Adrenal gland (tissue), 5 donors: ENCODE measurements around the gene COL4A1.
"Not testable (repeated sequence)": the region's sequence is repeated elsewhere in the genome, so short reads cannot be mapped to it uniquely, and the experiment has no call there.

Experiments
- POLR2A ChIP-seq, 2 donors: fragments of 450-650 bp; IDR thresholded peaks; one replicate each; pipeline ENCODE4 v1.6.1; 2017; ENCODE audit warnings: antibody characterized with exemption in 2 of 2, mild to moderate bottlenecking in 2 of 2, moderate library complexity in 1 of 2
- TF ChIP-seq, protein P1 (sequence below), 6 experiments: fragments of 450-650 bp in 4 of 6; fragments of 200-600 bp in 2 of 6; sonication (generic) in 1 of 6; IDR thresholded peaks; 1 replicate in 5 of 6; 2 replicates in 1 of 6; pipeline versions ENCODE4 v1.5.1 to v1.8.0; 2016 to 2021; ENCODE audit warnings: antibody characterized with exemption in 6 of 6, mild to moderate bottlenecking in 2 of 6, moderate library complexity in 1 of 6
- donor health status: DM: no; HTN: no; CAD: no.

DNA sequence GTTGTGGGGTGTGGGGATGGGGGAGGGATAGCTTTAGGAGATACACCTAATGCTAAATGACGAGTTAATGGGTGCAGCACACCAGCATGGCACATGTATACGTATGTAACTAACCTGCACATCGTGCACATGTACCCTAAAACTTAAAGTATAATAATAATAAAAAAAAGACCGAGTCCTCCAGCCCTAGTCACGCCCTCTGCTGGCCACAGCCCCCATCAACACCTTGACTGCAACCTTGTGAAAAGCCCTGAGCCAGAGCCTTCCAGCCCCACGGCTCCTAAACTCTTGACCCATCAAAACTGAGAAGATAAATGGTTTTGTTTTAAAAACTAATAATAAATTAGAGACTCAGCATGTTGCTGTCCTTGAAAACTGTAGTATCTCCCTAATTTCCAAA lies 194.6 kb downstream of the COL4A1 start:
- TF ChIP-seq, protein P1, sequence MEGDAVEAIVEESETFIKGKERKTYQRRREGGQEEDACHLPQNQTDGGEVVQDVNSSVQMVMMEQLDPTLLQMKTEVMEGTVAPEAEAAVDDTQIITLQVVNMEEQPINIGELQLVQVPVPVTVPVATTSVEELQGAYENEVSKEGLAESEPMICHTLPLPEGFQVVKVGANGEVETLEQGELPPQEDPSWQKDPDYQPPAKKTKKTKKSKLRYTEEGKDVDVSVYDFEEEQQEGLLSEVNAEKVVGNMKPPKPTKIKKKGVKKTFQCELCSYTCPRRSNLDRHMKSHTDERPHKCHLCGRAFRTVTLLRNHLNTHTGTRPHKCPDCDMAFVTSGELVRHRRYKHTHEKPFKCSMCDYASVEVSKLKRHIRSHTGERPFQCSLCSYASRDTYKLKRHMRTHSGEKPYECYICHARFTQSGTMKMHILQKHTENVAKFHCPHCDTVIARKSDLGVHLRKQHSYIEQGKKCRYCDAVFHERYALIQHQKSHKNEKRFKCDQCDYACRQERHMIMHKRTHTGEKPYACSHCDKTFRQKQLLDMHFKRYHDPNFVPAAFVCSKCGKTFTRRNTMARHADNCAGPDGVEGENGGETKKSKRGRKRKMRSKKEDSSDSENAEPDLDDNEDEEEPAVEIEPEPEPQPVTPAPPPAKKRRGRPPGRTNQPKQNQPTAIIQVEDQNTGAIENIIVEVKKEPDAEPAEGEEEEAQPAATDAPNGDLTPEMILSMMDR (IDR thresholded peaks at IDR 0.05), result peak in 4 of 6 experiments; percentile 21 to 41 (median 33)
- TF ChIP-seq POLR2A (IDR thresholded peaks at IDR 0.05), result not testable (repeated sequence)
